Smooth muscle cell (in vitro differentiated cells): Measurements from ENCODE around the gene TTLL5. TPM values are rescaled to one million over a fixed set of nuclear protein-coding genes. Genes with fewer than 3 reads are reported as not detected.

Experiments used
- DNase-seq: peaks from one replicate; lab custom pipeline; 2025; ENCODE audit not compliant: unreplicated experiment; lab: John Stamatoyannopoulos, UW
- H2AFZ ChIP-seq: fragments of 200-600 bp; sonication (generic); 2 replicates; pipeline ENCODE4 v1.6.0; 2016; ENCODE audit warnings: antibody characterized with exemption, low read depth, mild to moderate bottlenecking
- H3F3A ChIP-seq: fragments of 200-600 bp; sonication (generic); 2 replicates; pipeline ENCODE4 v1.6.0; 2017; ENCODE audit warnings: antibody characterized with exemption, low read depth
- H3K27ac ChIP-seq: fragments of 200-600 bp; sonication (generic); 2 replicates; pipeline ENCODE4 v1.5.1; 2016; ENCODE audit warnings: low read depth, mild to moderate bottlenecking
- H3K27me3 ChIP-seq: fragments of 200-600 bp; sonication (generic); 2 replicates; pipeline ENCODE4 v1.6.1; 2016; ENCODE audit warnings: low read depth, mild to moderate bottlenecking
- H3K36me3 ChIP-seq: fragments of 200-600 bp; sonication (generic); 2 replicates; pipeline ENCODE4 v1.5.1; 2016; ENCODE audit warnings: low read depth
- H3K4me1 ChIP-seq: fragments of 200-600 bp; sonication (generic); 2 replicates; pipeline ENCODE4 v1.5.1; 2016; ENCODE audit warnings: low read depth
- H3K4me2 ChIP-seq: fragments of 200-600 bp; sonication (generic); 2 replicates; pipeline ENCODE4 v1.6.0; 2016; ENCODE audit warnings: mild to moderate bottlenecking
- H3K4me3 ChIP-seq: fragments of 200-600 bp; sonication (generic); 2 replicates; pipeline ENCODE4 v1.5.1; 2016; ENCODE audit warnings: mild to moderate bottlenecking
- H3K79me2 ChIP-seq: fragments of 200-600 bp; sonication (generic); 2 replicates; pipeline ENCODE4 v1.6.0; 2016; ENCODE audit warnings: low read depth, mild to moderate bottlenecking
- H3K9ac ChIP-seq: fragments of 200-600 bp; sonication (generic); 2 replicates; pipeline ENCODE4 v1.6.0; 2016; ENCODE audit warnings: low read depth
- H3K9me3 ChIP-seq: fragments of 200-600 bp; sonication (generic); replicated peaks from 2 replicates; pipeline ENCODE4 v1.5.1; 2016; ENCODE audit warnings: low read depth
- H4K20me1 ChIP-seq: fragments of 200-600 bp; sonication (generic); 2 replicates; pipeline ENCODE4 v1.6.0; 2016; ENCODE audit warnings: low read depth
- WGBS: methylation state at CpG from one replicate; pipeline ENCODE4 v1.1.7; 2016; ENCODE audit warnings: low lambda C conversion rate; 5-methylcytosine and 5-hydroxymethylcytosine counted together
- polyA plus RNA-seq: library from polyadenylated mRNA; unstranded; fragments of >200 nt; fragmentation: Nextera tagmentation; extraction: Ambion mirVana; gene quantifications from 2 replicates; pipeline ENCODE4 v1.2.1, GENCODE V29; 2016
- total RNA-seq: library from RNA; depleted of rRNA; stranded (reverse); fragments of >200 nt; gene quantifications from 2 replicates; pipeline ENCODE4 v1.2.3, GENCODE V29; 2014
- TF ChIP-seq, protein P1 (sequence below): fragments of 200-600 bp; sonication (generic); IDR thresholded peaks from 2 replicates; pipeline ENCODE4 v1.5.1; 2017; ENCODE audit warnings: borderline replicate concordance, mild to moderate bottlenecking, antibody characterized with exemption; ENCODE audit not compliant: insufficient read depth, poor library complexity, severe bottlenecking

The TTLL5 gene
- total and polyA plus RNA-seq, 2 experiments from 2014 or later, result 12.6 to 38.0 TPM

DNA sequence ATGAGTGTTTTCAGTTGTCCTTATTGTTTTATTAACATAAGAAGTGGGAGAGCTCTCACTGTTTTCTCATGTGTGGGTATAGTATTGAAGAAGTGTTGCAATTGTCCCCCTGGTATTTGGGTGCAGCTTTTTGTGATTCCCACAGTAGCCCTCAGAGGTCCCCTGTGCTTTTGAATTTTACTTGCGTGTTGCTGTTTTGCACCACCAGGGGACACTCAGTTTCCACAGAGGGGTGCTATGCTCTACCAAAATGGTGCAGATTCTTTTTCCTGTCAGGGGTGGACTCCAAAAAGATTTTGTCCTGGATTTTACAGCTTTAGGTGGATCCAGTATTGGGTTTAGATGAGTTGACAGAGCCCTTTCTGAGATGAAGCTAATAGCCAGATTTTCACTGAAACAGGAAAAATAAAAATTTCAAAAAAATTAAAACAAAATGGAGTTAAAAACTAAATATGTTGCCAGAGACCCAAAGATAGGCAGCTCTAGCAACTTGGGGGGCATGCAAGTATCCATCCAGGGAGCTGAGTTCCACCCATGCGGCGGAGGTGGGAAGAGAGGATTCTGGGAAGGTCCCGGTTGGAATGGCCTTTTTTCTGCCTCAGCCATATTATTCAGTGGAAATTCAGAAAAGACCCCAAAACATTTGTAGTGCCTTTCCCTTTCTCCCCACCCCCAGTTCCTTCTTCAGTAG, 50.2 kb downstream of the TTLL5 start:
- H3K36me3 ChIP-seq, result no peaks in the 10 kb centered on the region
- H3F3A ChIP-seq, result peaks cover 29% of the 10 kb centered on the region
- H3K9ac ChIP-seq, result peak overlapping the region; percentile 47
- no peak for DNase-seq
- TF ChIP-seq, protein P1, sequence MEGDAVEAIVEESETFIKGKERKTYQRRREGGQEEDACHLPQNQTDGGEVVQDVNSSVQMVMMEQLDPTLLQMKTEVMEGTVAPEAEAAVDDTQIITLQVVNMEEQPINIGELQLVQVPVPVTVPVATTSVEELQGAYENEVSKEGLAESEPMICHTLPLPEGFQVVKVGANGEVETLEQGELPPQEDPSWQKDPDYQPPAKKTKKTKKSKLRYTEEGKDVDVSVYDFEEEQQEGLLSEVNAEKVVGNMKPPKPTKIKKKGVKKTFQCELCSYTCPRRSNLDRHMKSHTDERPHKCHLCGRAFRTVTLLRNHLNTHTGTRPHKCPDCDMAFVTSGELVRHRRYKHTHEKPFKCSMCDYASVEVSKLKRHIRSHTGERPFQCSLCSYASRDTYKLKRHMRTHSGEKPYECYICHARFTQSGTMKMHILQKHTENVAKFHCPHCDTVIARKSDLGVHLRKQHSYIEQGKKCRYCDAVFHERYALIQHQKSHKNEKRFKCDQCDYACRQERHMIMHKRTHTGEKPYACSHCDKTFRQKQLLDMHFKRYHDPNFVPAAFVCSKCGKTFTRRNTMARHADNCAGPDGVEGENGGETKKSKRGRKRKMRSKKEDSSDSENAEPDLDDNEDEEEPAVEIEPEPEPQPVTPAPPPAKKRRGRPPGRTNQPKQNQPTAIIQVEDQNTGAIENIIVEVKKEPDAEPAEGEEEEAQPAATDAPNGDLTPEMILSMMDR, result peak; percentile 85
- H3K9me3 ChIP-seq, result no peaks in the 10 kb centered on the region
- H4K20me1 ChIP-seq, result no peaks in the 10 kb centered on the region
- 67% methylated on average over 4 of the region's 4 CpGs for WGBS
- no peaks in the 10 kb centered on the region for H3K27me3 ChIP-seq
- H3K79me2 ChIP-seq, result no peaks in the 10 kb centered on the region
- no peak overlapping the region for H3K4me3 ChIP-seq
- peak overlapping the region; percentile 71 for H3K4me2 ChIP-seq
- peak overlapping the region; percentile 89 for H3K27ac ChIP-seq
- H2AFZ ChIP-seq, result no peak overlapping the region
- H3K4me1 ChIP-seq, result peaks cover 31% of the 10 kb centered on the region

GRCh38 chr14:75711796-75712211, 50.8 kb downstream of the TTLL5 start:
- TF ChIP-seq, protein P1, result no peak
- H2AFZ ChIP-seq, result no peak overlapping the region

DNA sequence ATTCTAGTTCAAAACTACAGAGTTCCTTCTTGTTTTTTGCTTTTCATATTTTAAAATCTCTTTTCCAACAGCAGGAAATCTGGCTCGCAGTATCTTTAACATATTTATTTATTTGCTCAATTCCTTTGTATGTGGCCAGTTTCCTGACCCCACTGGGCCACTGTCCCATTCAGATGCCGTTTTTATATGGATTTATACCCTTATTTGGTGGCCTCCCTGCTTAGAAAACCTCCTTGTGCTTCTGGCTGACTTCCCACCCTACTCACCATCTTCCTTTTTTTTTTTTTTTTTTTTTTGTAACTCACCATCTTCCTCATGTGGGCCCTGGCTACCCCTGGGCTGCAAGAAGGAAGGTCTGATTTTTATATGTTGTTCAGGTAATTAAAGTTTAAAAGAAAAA, 53.9 kb downstream of the TTLL5 start:
- WGBS, result 94% methylated on average over 2 of the region's 2 CpGs
- DNase-seq, result no peak
- Histone ChIP-seq H3F3A (peaks cover 30% of the 10 kb centered on the region), H3K9me3 (no peaks in the 10 kb centered on the region), H3K27ac (peak overlapping the region; percentile 79), H3K36me3 (no peaks in the 10 kb centered on the region), H3K4me1 (peaks cover 31% of the 10 kb centered on the region), H3K27me3 (no peaks in the 10 kb centered on the region), H4K20me1 (no peaks in the 10 kb centered on the region), H3K4me2 (peak overlapping the region; percentile 48), H3K4me3 (no peak overlapping the region), H2AFZ (no peak overlapping the region), H3K9ac (no peak overlapping the region), H3K79me2 (no peaks in the 10 kb centered on the region)
- TF ChIP-seq, protein P1, result no peak

More at GRCh38 chr14:75711796-75712211, 50.8 kb downstream of the TTLL5 start:
- H3K9ac ChIP-seq, result peak overlapping the region; percentile 47
- peak overlapping the region; percentile 71 for H3K4me2 ChIP-seq
- peak; percentile 36 for DNase-seq
- H3K4me3 ChIP-seq, result no peak overlapping the region
- no peaks in the 10 kb centered on the region for H4K20me1 ChIP-seq
- H3K79me2 ChIP-seq, result no peaks in the 10 kb centered on the region
- WGBS, result 0% methylated on average over 4 of the region's 4 CpGs
- H3K4me1 ChIP-seq, result peaks cover 31% of the 10 kb centered on the region
- no peaks in the 10 kb centered on the region for H3K9me3 ChIP-seq
- H3F3A ChIP-seq, result peaks cover 29% of the 10 kb centered on the region
- peak overlapping the region; percentile 89 for H3K27ac ChIP-seq
- no peaks in the 10 kb centered on the region for H3K36me3 ChIP-seq
- no peaks in the 10 kb centered on the region for H3K27me3 ChIP-seq
